ENCODE results near the gene PTPRN2. TPM values are rescaled to one million over a fixed set of nuclear protein-coding genes. Genes with fewer than 3 reads are reported as not detected.

The PTPRN2 gene
- total RNA-seq, 2 donors from 2014 or later = 26.1 to 55.5 TPM

DNA sequence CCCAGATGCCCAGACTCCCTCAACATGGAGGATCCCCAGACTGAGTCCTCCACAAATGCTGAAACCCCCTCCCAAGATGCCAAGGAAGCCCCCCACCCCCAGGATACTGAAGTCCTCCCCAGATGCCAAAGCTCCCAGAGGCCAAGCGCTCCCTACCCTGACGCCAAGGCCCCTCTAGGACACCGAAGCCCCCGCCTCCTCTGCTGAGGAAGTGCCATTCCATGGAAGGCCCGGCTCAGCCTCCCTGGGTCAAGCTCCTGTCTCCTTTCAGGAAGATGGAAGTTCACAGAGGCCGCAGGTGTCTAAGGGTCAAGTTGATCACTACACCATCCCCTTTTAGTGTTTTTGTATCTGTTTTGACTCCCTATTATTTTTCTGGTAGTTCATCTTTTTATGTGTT is 644.1 kb downstream of the PTPRN2 start:
- no peaks in the 10 kb centered on the region for H3K9me3 ChIP-seq
- 92% methylated on average over 6 of the region's 6 CpGs for WGBS
- no peaks in the 10 kb centered on the region for H3K27me3 ChIP-seq (replicated peaks; ENCODE audit: insufficient read depth)
- intact Hi-C loops (cut with DNase I) = no loop called here
- no peaks in the 10 kb centered on the region for H3K4me1 ChIP-seq (replicated peaks)
- DNase-seq (ENCODE audit: low spot score) = no peak
- no peak overlapping the region for H3K27ac ChIP-seq
- H3K4me3 ChIP-seq = no peak overlapping the region
- no peaks in the 10 kb centered on the region for H3K36me3 ChIP-seq
- TF ChIP-seq POLR2A (IDR thresholded peaks at IDR 0.05) (no peak), POLR2AphosphoS5 (IDR thresholded peaks at IDR 0.05) (no peak)
- TF ChIP-seq, protein P1, sequence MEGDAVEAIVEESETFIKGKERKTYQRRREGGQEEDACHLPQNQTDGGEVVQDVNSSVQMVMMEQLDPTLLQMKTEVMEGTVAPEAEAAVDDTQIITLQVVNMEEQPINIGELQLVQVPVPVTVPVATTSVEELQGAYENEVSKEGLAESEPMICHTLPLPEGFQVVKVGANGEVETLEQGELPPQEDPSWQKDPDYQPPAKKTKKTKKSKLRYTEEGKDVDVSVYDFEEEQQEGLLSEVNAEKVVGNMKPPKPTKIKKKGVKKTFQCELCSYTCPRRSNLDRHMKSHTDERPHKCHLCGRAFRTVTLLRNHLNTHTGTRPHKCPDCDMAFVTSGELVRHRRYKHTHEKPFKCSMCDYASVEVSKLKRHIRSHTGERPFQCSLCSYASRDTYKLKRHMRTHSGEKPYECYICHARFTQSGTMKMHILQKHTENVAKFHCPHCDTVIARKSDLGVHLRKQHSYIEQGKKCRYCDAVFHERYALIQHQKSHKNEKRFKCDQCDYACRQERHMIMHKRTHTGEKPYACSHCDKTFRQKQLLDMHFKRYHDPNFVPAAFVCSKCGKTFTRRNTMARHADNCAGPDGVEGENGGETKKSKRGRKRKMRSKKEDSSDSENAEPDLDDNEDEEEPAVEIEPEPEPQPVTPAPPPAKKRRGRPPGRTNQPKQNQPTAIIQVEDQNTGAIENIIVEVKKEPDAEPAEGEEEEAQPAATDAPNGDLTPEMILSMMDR (IDR thresholded peaks at IDR 0.05) = no peak

DNA sequence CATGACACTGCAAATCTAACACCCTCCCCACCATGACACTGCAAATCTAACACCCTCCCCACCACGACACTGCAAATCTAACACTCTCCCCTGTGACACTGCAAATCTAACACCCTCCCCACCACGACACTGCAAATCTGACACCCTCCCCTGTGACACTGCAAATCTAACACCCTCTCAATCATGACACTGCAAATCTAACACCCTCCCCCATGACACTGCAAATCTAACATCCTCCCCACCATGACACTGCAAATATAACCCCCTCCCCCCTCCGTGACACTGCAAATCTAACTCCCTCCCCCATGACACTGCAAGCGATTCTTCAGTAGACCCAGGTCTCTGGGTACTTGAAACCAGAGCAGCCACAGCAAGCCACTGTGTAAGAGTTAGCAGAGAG is 646.4 kb downstream of the PTPRN2 start:
- Histone ChIP-seq H3K27ac (no peak overlapping the region), H3K36me3 (no peaks in the 10 kb centered on the region), H3K4me3 (no peak overlapping the region), H3K4me1 (replicated peaks) (no peaks in the 10 kb centered on the region), H3K27me3 (replicated peaks; ENCODE audit: insufficient read depth) (no peaks in the 10 kb centered on the region), H3K9me3 (no peaks in the 10 kb centered on the region)
- no peak for DNase-seq (ENCODE audit: low spot score)
- TF ChIP-seq POLR2AphosphoS5 (IDR thresholded peaks at IDR 0.05) (no peak), POLR2A (IDR thresholded peaks at IDR 0.05) (no peak)
- TF ChIP-seq, protein P1 (IDR thresholded peaks at IDR 0.05) = no peak
- intact Hi-C loops (cut with DNase I) = no loop called here
- WGBS = 86% methylated on average over 4 of the region's 4 CpGs

DNA sequence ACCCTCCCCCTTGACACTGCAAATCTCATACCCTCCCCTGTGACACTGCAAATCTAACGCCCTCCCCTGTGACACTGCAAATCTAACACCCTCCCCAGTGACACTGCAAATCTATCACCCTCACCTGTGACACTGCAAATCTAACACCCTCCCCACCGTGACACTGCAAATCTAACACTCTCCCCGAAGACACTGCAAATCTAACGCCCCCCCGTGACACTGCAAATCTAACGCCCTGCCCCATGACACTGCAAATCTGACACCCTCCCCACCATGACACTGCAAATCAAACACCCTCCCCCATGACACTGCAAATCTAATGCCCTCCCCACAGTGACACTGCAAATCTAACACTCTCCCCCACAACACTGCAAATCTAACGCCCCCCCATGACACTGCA is 647.1 kb downstream of the PTPRN2 start:
- DNase-seq (ENCODE audit: low spot score) = no peak
- TF ChIP-seq POLR2AphosphoS5 (IDR thresholded peaks at IDR 0.05) = no peak
- no peak for TF ChIP-seq POLR2A (IDR thresholded peaks at IDR 0.05)
- TF ChIP-seq, protein P1 (IDR thresholded peaks at IDR 0.05) = no peak
- WGBS = 83% methylated on average over 7 of the region's 7 CpGs

DNA sequence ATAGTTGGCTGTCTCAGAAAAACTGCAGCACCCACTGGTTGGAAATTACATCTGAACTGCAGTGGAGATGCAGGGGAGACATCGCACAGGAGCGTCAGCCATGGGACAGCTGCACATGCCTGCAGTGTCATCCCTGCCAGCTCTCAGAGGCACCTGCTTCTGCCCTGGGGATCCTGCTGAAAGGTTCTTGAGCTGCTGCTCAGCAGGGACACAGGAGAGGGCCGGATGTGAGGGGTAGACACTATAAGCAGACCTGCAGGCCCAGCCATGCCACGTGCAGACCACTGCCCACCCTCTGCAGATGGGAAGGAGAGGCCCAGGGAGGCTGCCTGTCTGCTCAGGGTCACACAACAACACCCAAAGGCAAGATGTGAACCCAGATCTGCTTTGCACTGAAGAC is 649.4 kb downstream of the PTPRN2 start:
- no peak overlapping the region for H3K4me3 ChIP-seq
- no peaks in the 10 kb centered on the region for H3K27me3 ChIP-seq (replicated peaks; ENCODE audit: insufficient read depth)
- TF ChIP-seq POLR2AphosphoS5 (IDR thresholded peaks at IDR 0.05) = no peak
- TF ChIP-seq, protein P1 (IDR thresholded peaks at IDR 0.05) = no peak
- TF ChIP-seq POLR2A (IDR thresholded peaks at IDR 0.05) = no peak
- intact Hi-C loops (cut with DNase I) = no loop called here
- no peaks in the 10 kb centered on the region for H3K4me1 ChIP-seq (replicated peaks)
- H3K9me3 ChIP-seq = no peaks in the 10 kb centered on the region
- no peaks in the 10 kb centered on the region for H3K36me3 ChIP-seq
- DNase-seq (ENCODE audit: low spot score) = no peak
- 81% methylated on average over 4 of the region's 4 CpGs for WGBS
- no peak overlapping the region for H3K27ac ChIP-seq

More for the DNA sequence above, 647.1 kb downstream of the PTPRN2 start:
- intact Hi-C loops (cut with DNase I) = no loop called here
- no peaks in the 10 kb centered on the region for H3K4me1 ChIP-seq (replicated peaks)
- no peaks in the 10 kb centered on the region for H3K27me3 ChIP-seq (replicated peaks; ENCODE audit: insufficient read depth)
- H3K27ac ChIP-seq = no peak overlapping the region
- no peaks in the 10 kb centered on the region for H3K36me3 ChIP-seq
- H3K9me3 ChIP-seq = no peaks in the 10 kb centered on the region
- no peak overlapping the region for H3K4me3 ChIP-seq

DNA sequence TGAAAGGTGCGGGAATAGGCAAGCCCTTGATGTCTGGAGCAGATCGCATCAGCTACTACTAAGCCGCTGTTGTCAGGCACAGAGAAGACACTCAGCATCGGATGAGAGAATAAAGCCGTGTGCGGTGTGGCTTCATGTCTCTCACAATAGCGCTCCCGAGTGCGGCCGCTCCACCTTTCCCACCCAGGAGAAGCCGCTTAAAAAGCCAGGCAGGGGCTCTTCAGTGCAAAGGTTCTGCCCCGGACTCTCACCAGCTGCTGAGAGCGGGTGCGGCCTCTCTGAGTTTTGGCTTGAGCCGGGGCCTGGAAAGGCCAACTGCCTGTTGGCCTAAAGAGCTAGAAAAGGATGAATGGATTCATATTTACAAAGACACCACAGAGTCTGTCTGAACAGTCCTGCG is 650.2 kb downstream of the PTPRN2 start:
- DNase-seq (ENCODE audit: low spot score) = no peak
- H3K36me3 ChIP-seq = no peaks in the 10 kb centered on the region
- no peaks in the 10 kb centered on the region for H3K4me1 ChIP-seq (replicated peaks)
- H3K4me3 ChIP-seq = no peak overlapping the region
- no peaks in the 10 kb centered on the region for H3K27me3 ChIP-seq (replicated peaks; ENCODE audit: insufficient read depth)
- WGBS = 92% methylated on average over 16 of the region's 16 CpGs
- intact Hi-C loops (cut with DNase I) = no loop called here
- H3K27ac ChIP-seq = no peak overlapping the region
- H3K9me3 ChIP-seq = no peaks in the 10 kb centered on the region
- TF ChIP-seq POLR2A (IDR thresholded peaks at IDR 0.05) (no peak), POLR2AphosphoS5 (IDR thresholded peaks at IDR 0.05) (no peak)
- TF ChIP-seq, protein P1 (IDR thresholded peaks at IDR 0.05) = no peak
